K562 (cell line): ENCODE results near the gene TXLNB. TPM values are rescaled to one million over a fixed set of nuclear protein-coding genes. Genes with fewer than 3 reads are reported as not detected.

Experiments
- AFF4 ChIP-seq: sonication (generic); formaldehyde crosslinking; IDR thresholded peaks from 2 replicates; pipeline ENCODE4 v1.8.0; 2023; ENCODE audit warnings: mild to moderate bottlenecking, missing genetic modification reagents
- CBFA2T2 ChIP-seq: fragments of 450-650 bp; conservative IDR thresholded peaks from 2 replicates; pipeline ENCODE4 v1.6.1; 2017; ENCODE audit warnings: mild to moderate bottlenecking
- ESRRA ChIP-seq: fragments of 450-650 bp; IDR thresholded peaks from 2 replicates; pipeline ENCODE4 v1.6.1; 2014; ENCODE audit warnings: low read depth, mild to moderate bottlenecking, moderate library complexity, borderline replicate concordance
- GMEB1 ChIP-seq: fragments of 250-450 bp; sonication (Bioruptor Pico); IDR thresholded peaks from 2 replicates; pipeline ENCODE4 v1.4.0; 2020; ENCODE audit warnings: mild to moderate bottlenecking
- JUND ChIP-seq, 2 experiments: IDR thresholded peaks; 2 replicates in 1 of 2; 3 replicates in 1 of 2; pipeline ENCODE4 v1.6.1; 2011; ENCODE audit warnings: borderline replicate concordance in 2 of 2, low read depth in 2 of 2, low read length in 2 of 2, improper control_type of control experiment in 1 of 2, missing biosample characterization in 1 of 2, missing genetic modification characterization in 1 of 2, missing genetic modification reagents in 1 of 2
- SMAD4 ChIP-seq: fragments of 250-450 bp; sonication (Bioruptor Pico); conservative IDR thresholded peaks from 2 replicates; pipeline ENCODE4 v1.8.0; 2021; ENCODE audit warnings: inconsistent platforms, mild to moderate bottlenecking, moderate library complexity
- ZBTB9 ChIP-seq: fragments of 450-650 bp; formaldehyde crosslinking; IDR thresholded peaks from 2 replicates; pipeline ENCODE4 v1.4.0; 2020; ENCODE audit warnings: mild to moderate bottlenecking, moderate library complexity
- ZNF644 ChIP-seq: fragments of 200-800 bp; sonication (Bioruptor generic); IDR thresholded peaks from 2 replicates; pipeline ENCODE4 v1.6.1; 2016; ENCODE audit warnings: low read depth, missing genetic modification characterization, missing compliant biosample characterization
- polyA plus RNA-seq, 8 experiments: library from polyadenylated mRNA; depleted of rRNA in 4 of 8; stranded (reverse) in 5 of 8; unstranded in 3 of 8; fragments of >200 nt; fragmentation: Nextera tagmentation in 2 of 8; fragmentation: Illumina TruSeq in 1 of 8; extraction: Ambion mirVana in 2 of 8; extraction: Trizol in 1 of 8; gene quantifications; 2 replicates each; pipeline versions ENCODE4 v1.2.1 to v1.2.3, GENCODE V29; 2011 to 2014; ENCODE audit warnings: inconsistent platforms in 1 of 8, missing spikeins in 1 of 8
- total RNA-seq, 7 experiments: library from RNA; depleted of rRNA in 6 of 7; stranded (reverse); fragments of >200 nt in 6 of 7; fragmentation: Illumina TruSeq in 2 of 7; extraction: Trizol in 2 of 7; gene quantifications; 2 replicates each; pipeline versions ENCODE4 v1.2.1 to v1.2.3, GENCODE V29; 2011 to 2021; ENCODE audit warnings: low replicate concordance in 1 of 7

Gene TXLNB
- total and polyA plus RNA-seq, 9 of the 15 experiments (the other 6 are each of a cell fraction or from before 2014, with no cell fraction given): not detected

- TF ChIP-seq GMEB1 (CRISPR knock-in tag): no peak
- TF ChIP-seq ESRRA: no peak
- TF ChIP-seq SMAD4: no peak
- no peak for TF ChIP-seq CBFA2T2
- no peak for TF ChIP-seq ZNF644 (tag)
- TF ChIP-seq ZBTB9 (CRISPR knock-in tag): no peak
- TF ChIP-seq AFF4 (CRISPR knock-in tag): no peak
- no peak for TF ChIP-seq JUND (IDR thresholded peaks at IDR 0.05; ENCODE audit: borderline replicate concordance, low read depth, low read length)
- no peak for TF ChIP-seq JUND (tag; IDR thresholded peaks at IDR 0.05; ENCODE audit: borderline replicate concordance, low read depth, low read length)
Measured at GRCh38 chr6:139320081-139320480, 28.3 kb upstream of the TXLNB start (continued).
